ENCODE data around the gene PAK1. TPM values are rescaled to one million over a fixed set of nuclear protein-coding genes. Genes with fewer than 3 reads are reported as not detected.
A peak's percentile ranks its signal among the peaks of the same experiment; 100 is the strongest.

Gene PAK1
- total RNA-seq, 1 donor from 2014 or later: 7.7 TPM

- peaks cover 19% of the 10 kb centered on the region for H3K4me1 ChIP-seq
- TF ChIP-seq, protein P1, sequence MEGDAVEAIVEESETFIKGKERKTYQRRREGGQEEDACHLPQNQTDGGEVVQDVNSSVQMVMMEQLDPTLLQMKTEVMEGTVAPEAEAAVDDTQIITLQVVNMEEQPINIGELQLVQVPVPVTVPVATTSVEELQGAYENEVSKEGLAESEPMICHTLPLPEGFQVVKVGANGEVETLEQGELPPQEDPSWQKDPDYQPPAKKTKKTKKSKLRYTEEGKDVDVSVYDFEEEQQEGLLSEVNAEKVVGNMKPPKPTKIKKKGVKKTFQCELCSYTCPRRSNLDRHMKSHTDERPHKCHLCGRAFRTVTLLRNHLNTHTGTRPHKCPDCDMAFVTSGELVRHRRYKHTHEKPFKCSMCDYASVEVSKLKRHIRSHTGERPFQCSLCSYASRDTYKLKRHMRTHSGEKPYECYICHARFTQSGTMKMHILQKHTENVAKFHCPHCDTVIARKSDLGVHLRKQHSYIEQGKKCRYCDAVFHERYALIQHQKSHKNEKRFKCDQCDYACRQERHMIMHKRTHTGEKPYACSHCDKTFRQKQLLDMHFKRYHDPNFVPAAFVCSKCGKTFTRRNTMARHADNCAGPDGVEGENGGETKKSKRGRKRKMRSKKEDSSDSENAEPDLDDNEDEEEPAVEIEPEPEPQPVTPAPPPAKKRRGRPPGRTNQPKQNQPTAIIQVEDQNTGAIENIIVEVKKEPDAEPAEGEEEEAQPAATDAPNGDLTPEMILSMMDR (IDR thresholded peaks at IDR 0.05; ENCODE audit: borderline replicate concordance): peak; percentile 16
- H3K36me3 ChIP-seq: no peaks in the 10 kb centered on the region
- peak overlapping the region; percentile 66 for H3K4me3 ChIP-seq
- intact Hi-C loops (cut with micrococcal nuclease): no loop called here
- DNase-seq: peak; percentile 81
- peak overlapping the region; percentile 52 for H3K27ac ChIP-seq (replicated peaks)
- peaks cover 24% of the 10 kb centered on the region for H3K27me3 ChIP-seq (ENCODE audit: low read depth)
- no peaks in the 10 kb centered on the region for H3K9me3 ChIP-seq (replicated peaks)
Observed at GRCh38 chr11:77411717-77412441, 62.0 kb downstream of the PAK1 start.

DNA sequence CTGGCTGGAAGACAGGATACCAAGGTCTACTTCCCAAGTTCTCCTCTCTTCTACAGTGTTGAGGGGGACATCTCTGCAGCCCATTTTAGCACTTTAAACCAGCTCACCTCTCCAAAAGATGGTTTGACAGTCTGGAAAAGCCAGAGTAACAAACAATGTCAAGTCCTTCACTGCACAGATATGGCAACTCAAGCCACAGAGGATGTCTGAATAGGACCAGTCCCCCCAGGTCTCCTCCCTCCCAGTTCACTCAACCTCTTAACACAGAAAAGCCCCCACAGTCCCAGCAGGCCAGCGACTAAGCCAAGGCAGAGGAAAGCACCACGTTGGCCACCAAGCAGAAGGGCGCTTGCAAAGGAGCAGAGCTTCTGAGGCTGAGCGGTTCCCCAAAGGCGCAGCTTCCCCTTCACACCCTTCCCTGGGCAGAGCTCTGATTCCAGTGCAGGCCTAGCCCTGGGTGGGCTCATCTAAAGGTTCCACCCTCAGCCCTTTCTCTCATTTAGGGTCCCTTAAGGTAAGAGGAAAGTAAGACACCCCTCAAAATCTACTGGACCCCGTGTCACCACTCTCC is 62.7 kb downstream of the PAK1 start:
- intact Hi-C loops (cut with micrococcal nuclease): no loop called here
- TF ChIP-seq, protein P1 (IDR thresholded peaks at IDR 0.05; ENCODE audit: borderline replicate concordance): no peak
- Histone ChIP-seq H3K4me3 (peak overlapping the region; percentile 66), H3K27ac (replicated peaks) (peak overlapping the region; percentile 52), H3K27me3 (ENCODE audit: low read depth) (peaks cover 24% of the 10 kb centered on the region), H3K36me3 (no peaks in the 10 kb centered on the region), H3K4me1 (peaks cover 19% of the 10 kb centered on the region), H3K9me3 (replicated peaks) (no peaks in the 10 kb centered on the region)
- peak; percentile 19 for DNase-seq

DNA sequence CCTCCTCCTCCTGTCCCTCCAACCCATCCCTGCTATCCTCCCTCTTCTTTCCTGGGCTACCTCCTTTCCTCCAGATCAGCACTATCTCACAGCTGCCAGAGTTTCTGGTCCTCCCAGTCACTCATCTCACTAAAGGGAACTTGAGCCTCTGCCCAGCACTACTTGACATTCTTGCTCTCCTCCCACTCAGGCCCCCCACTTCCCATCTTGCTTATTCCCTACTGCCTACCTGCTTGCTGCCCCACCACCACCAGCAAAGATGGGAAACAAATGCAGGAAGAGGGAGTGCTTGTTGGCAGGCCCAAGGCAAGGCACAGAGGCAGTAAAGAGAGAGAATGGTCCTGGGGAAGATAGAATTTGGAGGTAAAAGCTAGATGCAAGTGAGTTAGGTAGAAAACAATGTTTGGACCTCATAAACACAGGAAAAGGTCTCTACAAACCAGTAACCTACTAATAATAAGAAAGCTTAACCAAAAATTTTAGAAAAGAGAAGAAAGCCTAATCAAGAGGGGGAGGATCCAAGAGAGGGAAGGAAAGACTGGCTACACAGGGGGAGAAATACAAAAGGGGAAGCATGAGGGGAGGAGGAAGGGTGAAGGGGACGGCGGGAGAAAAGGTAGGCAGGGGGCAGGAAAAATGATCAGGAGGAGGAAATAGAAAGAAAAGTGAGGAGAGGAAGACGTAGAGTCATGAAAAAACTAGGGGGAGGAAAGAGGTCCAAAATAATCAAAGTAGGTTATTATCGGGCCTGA is 63.6 kb downstream of the PAK1 start:
- TF ChIP-seq, protein P1 (IDR thresholded peaks at IDR 0.05; ENCODE audit: borderline replicate concordance): no peak
- Histone ChIP-seq H3K27ac (replicated peaks) (no peak overlapping the region), H3K4me1 (peaks cover 19% of the 10 kb centered on the region), H3K27me3 (ENCODE audit: low read depth) (peaks cover 24% of the 10 kb centered on the region), H3K9me3 (replicated peaks) (no peaks in the 10 kb centered on the region), H3K36me3 (no peaks in the 10 kb centered on the region), H3K4me3 (peak overlapping the region; percentile 66)
- DNase-seq: no peak
- intact Hi-C loops (cut with micrococcal nuclease): no loop called here

GRCh38 chr11:77409046-77409445 is 64.8 kb downstream of the PAK1 start:
- TF ChIP-seq, protein P1 (IDR thresholded peaks at IDR 0.05; ENCODE audit: borderline replicate concordance): no peak
- Histone ChIP-seq H3K27me3 (ENCODE audit: low read depth) (peaks cover 19% of the 10 kb centered on the region), H3K27ac (replicated peaks) (no peak overlapping the region), H3K4me1 (peaks cover 19% of the 10 kb centered on the region), H3K4me3 (no peak overlapping the region), H3K9me3 (replicated peaks) (no peaks in the 10 kb centered on the region), H3K36me3 (no peaks in the 10 kb centered on the region)
- no peak for DNase-seq
- intact Hi-C loops (cut with micrococcal nuclease): no loop called here

DNA sequence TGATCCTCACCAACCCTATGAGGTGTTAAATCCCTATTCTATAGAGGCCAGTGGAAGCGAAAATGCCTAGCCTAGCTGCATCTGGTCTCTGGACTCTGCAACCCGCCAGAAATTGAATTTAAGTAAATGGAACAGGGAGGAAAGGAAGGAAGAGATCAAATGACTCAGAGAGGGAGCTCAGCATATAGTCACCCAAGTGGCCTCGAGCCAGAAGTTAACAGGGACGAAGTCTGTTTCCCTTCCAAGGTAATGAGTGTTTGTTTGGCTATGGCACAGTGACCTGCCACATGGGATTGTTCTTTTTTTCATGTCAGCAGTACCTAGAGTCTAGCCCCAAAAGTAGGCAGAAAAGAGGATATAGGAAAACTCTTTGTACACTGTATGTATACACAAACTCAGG is 66.3 kb downstream of the PAK1 start:
- H3K4me1 ChIP-seq: peaks cover 19% of the 10 kb centered on the region
- H3K27ac ChIP-seq (replicated peaks): no peak overlapping the region
- peaks cover 10% of the 10 kb centered on the region for H3K27me3 ChIP-seq (ENCODE audit: low read depth)
- intact Hi-C loops (cut with micrococcal nuclease): no loop called here
- no peaks in the 10 kb centered on the region for H3K9me3 ChIP-seq (replicated peaks)
- no peaks in the 10 kb centered on the region for H3K36me3 ChIP-seq
- TF ChIP-seq, protein P1 (IDR thresholded peaks at IDR 0.05; ENCODE audit: borderline replicate concordance): no peak
- DNase-seq: no peak
- no peak overlapping the region for H3K4me3 ChIP-seq

Data from left ventricle myocardium inferior (tissue), 1 donor.